Liver (tissue), 9 donors: ENCODE measurements around the gene TBL1X. TPM values are rescaled to one million over a fixed set of nuclear protein-coding genes. Genes with fewer than 3 reads are reported as not detected.

ENCODE experiments used
- DNase-seq: peaks from one replicate; pipeline ENCODE4 v3.0.0-alpha.2; 2017; ENCODE audit warnings: low spot score
- H3K27ac ChIP-seq, 2 donors: one replicate each; pipeline ENCODE4 v1.7.0; 2013; ENCODE audit warnings: inconsistent platforms in 2 of 2, low read length in 2 of 2, control low read depth in 1 of 2, low read depth in 1 of 2, mild to moderate bottlenecking in 1 of 2
- H3K27me3 ChIP-seq, 4 donors: one replicate each; pipeline versions ENCODE4 v1.6.1 to v1.7.0; 2013; ENCODE audit warnings: low read length in 3 of 4, inconsistent platforms in 1 of 4, mild to moderate bottlenecking in 1 of 4, moderate library complexity in 1 of 4; ENCODE audit not compliant: control insufficient read depth in 4 of 4, insufficient read depth in 4 of 4
- H3K36me3 ChIP-seq, 4 donors: one replicate each; pipeline versions ENCODE4 v1.6.1 to v1.7.0; 2013; ENCODE audit warnings: low read length in 3 of 4, mild to moderate bottlenecking in 3 of 4, low read depth in 1 of 4, moderate library complexity in 1 of 4; ENCODE audit not compliant: control insufficient read depth in 4 of 4, insufficient read depth in 3 of 4
- H3K4me1 ChIP-seq, 4 donors: one replicate each; pipeline versions ENCODE4 v1.6.1 to v1.7.0; 2013; ENCODE audit warnings: low read length in 3 of 4, mild to moderate bottlenecking in 3 of 4, moderate library complexity in 1 of 4; ENCODE audit not compliant: control insufficient read depth in 4 of 4, insufficient read depth in 4 of 4
- H3K4me3 ChIP-seq, 3 donors: one replicate each; pipeline versions ENCODE4 v1.6.1 to v1.7.0; 2013; ENCODE audit warnings: low read length in 3 of 3, control low read depth in 1 of 3, low read depth in 1 of 3, mild to moderate bottlenecking in 1 of 3
- H3K9ac ChIP-seq, 2 donors: one replicate each; pipeline ENCODE4 v1.7.0; 2013; ENCODE audit warnings: low read length in 2 of 2, mild to moderate bottlenecking in 2 of 2, moderate library complexity in 2 of 2, control low read depth in 1 of 2, low read depth in 1 of 2
- H3K9me3 ChIP-seq, 4 donors: one replicate each; pipeline versions ENCODE4 v1.6.1 to v1.7.0; 2013; ENCODE audit warnings: low read length in 3 of 4; ENCODE audit not compliant: control insufficient read depth in 4 of 4
- ATF3 ChIP-seq: IDR thresholded peaks from 2 replicates; pipeline ENCODE4 v1.6.1; 2016; ENCODE audit warnings: antibody characterized with exemption
- CTCF ChIP-seq: fragments of 150-350 bp; IDR thresholded peaks from 2 replicates; pipeline ENCODE4 v1.5.1; 2017; ENCODE audit warnings: improper control_type of control experiment, low read depth, low read length; ENCODE audit not compliant: missing input control
- EGR1 ChIP-seq, 2 donors: IDR thresholded peaks; 2 replicates each; pipeline ENCODE4 v1.6.1; 2016 to 2018; ENCODE audit warnings: antibody characterized with exemption in 2 of 2, low read depth in 2 of 2
- FOXA1 ChIP-seq: IDR thresholded peaks from 2 replicates; pipeline ENCODE4 v1.6.1; 2016; ENCODE audit warnings: antibody characterized with exemption
- FOXA2 ChIP-seq: IDR thresholded peaks from 2 replicates; pipeline ENCODE4 v1.6.1; 2016; ENCODE audit warnings: antibody characterized with exemption
- GABPA ChIP-seq, 2 donors: IDR thresholded peaks in 1 of 2; conservative IDR thresholded peaks in 1 of 2; 2 replicates each; pipeline ENCODE4 v1.6.1; 2016; ENCODE audit warnings: antibody characterized with exemption in 2 of 2, mild to moderate bottlenecking in 1 of 2, moderate library complexity in 1 of 2
- HNF4A ChIP-seq, 2 donors: conservative IDR thresholded peaks; 2 replicates each; pipeline ENCODE4 v1.6.1; 2016; ENCODE audit warnings: antibody characterized with exemption in 2 of 2, mild to moderate bottlenecking in 2 of 2
- HNF4G ChIP-seq: IDR thresholded peaks from 2 replicates; pipeline ENCODE4 v1.6.1; 2016; ENCODE audit warnings: antibody characterized with exemption
- JUND ChIP-seq, 2 donors: IDR thresholded peaks; 2 replicates each; pipeline ENCODE4 v1.6.1; 2016; ENCODE audit warnings: antibody characterized with exemption in 2 of 2
- MAX ChIP-seq: IDR thresholded peaks from 2 replicates; pipeline ENCODE4 v1.6.1; 2016; ENCODE audit warnings: antibody characterized with exemption
- RAD21 ChIP-seq, 2 donors: IDR thresholded peaks; 2 replicates each; pipeline ENCODE4 v1.6.1; 2016; ENCODE audit warnings: antibody characterized with exemption in 2 of 2, mild to moderate bottlenecking in 2 of 2
- REST ChIP-seq: IDR thresholded peaks from 2 replicates; pipeline ENCODE4 v1.6.1; 2016; ENCODE audit warnings: antibody characterized with exemption, mild to moderate bottlenecking
- RXRA ChIP-seq, 2 donors: IDR thresholded peaks; 2 replicates each; pipeline ENCODE4 v1.6.1; 2017 to 2018; ENCODE audit warnings: antibody characterized with exemption in 2 of 2, mild to moderate bottlenecking in 1 of 2
- SP1 ChIP-seq: IDR thresholded peaks from 2 replicates; pipeline ENCODE4 v1.6.1; 2018; ENCODE audit warnings: antibody characterized with exemption, mild to moderate bottlenecking
- TAF1 ChIP-seq: conservative IDR thresholded peaks from 2 replicates; pipeline ENCODE4 v1.6.1; 2016; ENCODE audit warnings: antibody characterized with exemption, mild to moderate bottlenecking
- YY1 ChIP-seq: IDR thresholded peaks from 2 replicates; pipeline ENCODE4 v1.6.1; 2016; ENCODE audit warnings: antibody characterized with exemption, mild to moderate bottlenecking
- ZBTB33 ChIP-seq: IDR thresholded peaks from 2 replicates; pipeline ENCODE4 v1.6.1; 2016; ENCODE audit warnings: antibody characterized with exemption
- WGBS: extraction: QIAGEN DNeasy Blood & Tissue Kit; methylation state at CpG from one replicate; pipeline ENCODE4 v1.1.7; 2013; 5-methylcytosine and 5-hydroxymethylcytosine counted together
- polyA plus RNA-seq, 2 donors: library from polyadenylated mRNA; stranded (reverse) in 1 of 2; unstranded in 1 of 2; fragments of 200-250 nt in 1 of 2; fragments of >200 nt in 1 of 2; fragmentation: Nextera tagmentation in 1 of 2; extraction: Ambion mirVana in 1 of 2; gene quantifications; one replicate each; pipeline versions ENCODE4 v1.2.1 to v1.2.3, GENCODE V29; 2013 to 2015
- total RNA-seq, 2 donors: library from RNA; depleted of rRNA; stranded (reverse); fragments of >200 nt; gene quantifications; one replicate each; pipeline ENCODE4 v1.2.3, GENCODE V29; 2014
- donor health status: healthy.
- donor health status: healthy.
- donor health status: healthy.
- donor health status: healthy.
- donor health status: healthy.

Gene TBL1X
- total and polyA plus RNA-seq, 4 donors = 11.2 to 15.1 (median 11.8) TPM

- Histone ChIP-seq H3K4me1 (no peaks in the 10 kb centered on the region), H3K9ac (no peak overlapping the region), H3K9me3 (no peaks in the 10 kb centered on the region), H3K27ac (no peak overlapping the region), H3K36me3 (peaks cover 1 to 7% (median 4%) of the 10 kb centered on the region in 4 donors), H3K27me3 (no peaks in the 10 kb centered on the region), H3K4me3 (no peak overlapping the region)
- TF ChIP-seq ATF3 (no peak), RXRA (IDR thresholded peaks at IDR 0.05) (no peak), FOXA2 (no peak), EGR1 (IDR thresholded peaks at IDR 0.05; ENCODE audit: low read depth in 2 of 2) (no peak), SP1 (no peak), FOXA1 (no peak), TAF1 (no peak), MAX (no peak), RAD21 (IDR thresholded peaks at IDR 0.05) (no peak), GABPA (IDR thresholded peaks at IDR 0.05 in 1 of 2, conservative IDR thresholded peaks at IDR 0.05 in 1 of 2) (no peak), CTCF (no peak), HNF4G (no peak), YY1 (no peak), HNF4A (conservative IDR thresholded peaks at IDR 0.05) (no peak), REST (no peak), JUND (IDR thresholded peaks at IDR 0.05) (no peak), ZBTB33 (no peak)
- WGBS = 92% methylated on average over 5 of the region's 5 CpGs
- DNase-seq = no peak
Observed at GRCh38 chrX:9498236-9498635, 33.4 kb downstream of the TBL1X start.

- Histone ChIP-seq H3K27me3 (no peaks in the 10 kb centered on the region), H3K9me3 (no peaks in the 10 kb centered on the region), H3K27ac (no peak overlapping the region), H3K9ac (no peak overlapping the region), H3K4me3 (no peak overlapping the region), H3K4me1 (no peaks in the 10 kb centered on the region), H3K36me3 (peaks cover 3 to 7% (median 6%) of the 10 kb centered on the region in 4 donors)
- WGBS = 79% methylated on average over 6 of the region's 6 CpGs
- peak in 1 of 2 donors; percentile 23 for TF ChIP-seq RAD21 (IDR thresholded peaks at IDR 0.05)
- no peak for TF ChIP-seq ZBTB33
- DNase-seq = no peak
Observed at GRCh38 chrX:9500584-9500983, 35.7 kb downstream of the TBL1X start.
